NOMO-1 treated with DMSO at 0.1 percent for 48 hours (cell line): Measurements from ENCODE around the gene BCAR1.
"Not testable (repeated sequence)": the region's sequence is repeated elsewhere in the genome, so short reads cannot be mapped to it uniquely, and the experiment has no call there.

ENCODE experiments used
- DNase-seq: peaks from one replicate; lab custom pipeline; 2025; ENCODE audit not compliant: unreplicated experiment; lab: John Stamatoyannopoulos, UW

The BCAR1 gene

GRCh38 chr16:75226550-75227360, 24.7 kb downstream of the BCAR1 start:
- DNase-seq: no peak

GRCh38 chr16:75225678-75226515, 25.5 kb downstream of the BCAR1 start:
- no peak for DNase-seq

- DNase-seq: no peak
These were observed 26.3 kb downstream of the BCAR1 start for GRCh38 chr16:75225092-75225491.

- DNase-seq: no peak
These were observed 26.9 kb downstream of the BCAR1 start for GRCh38 chr16:75224306-75225082.

- DNase-seq: not testable (repeated sequence)
These were observed 28.3 kb downstream of the BCAR1 start for GRCh38 chr16:75223129-75223528.

GRCh38 chr16:75222271-75222783, 29.1 kb downstream of the BCAR1 start:
- DNase-seq: no peak

GRCh38 chr16:75219838-75220237, 31.6 kb downstream of the BCAR1 start:
- no peak for DNase-seq

GRCh38 chr16:75219088-75219487, 32.3 kb downstream of the BCAR1 start:
- no peak for DNase-seq

- no peak for DNase-seq
These were observed 33.0 kb downstream of the BCAR1 start, which contains the start of gene CTRB1 for GRCh38 chr16:75218256-75219076. Gene CTRB1 (plus strand): TSS chr16:75218988. CDS start chr16:75219008, 20 bp downstream.

GRCh38 chr16:75217389-75217851, 34.0 kb downstream of the BCAR1 start:
- no peak for DNase-seq

- DNase-seq: no peak
These were observed 34.8 kb downstream of the BCAR1 start for GRCh38 chr16:75216576-75216975.

GRCh38 chr16:75216127-75216526, 35.3 kb downstream of the BCAR1 start:
- DNase-seq: no peak

GRCh38 chr16:75211286-75211685, 40.1 kb downstream of the BCAR1 start:
- not testable (repeated sequence) for DNase-seq

- no peak for DNase-seq
These were observed 41.5 kb downstream of the BCAR1 start for GRCh38 chr16:75209944-75210343.

- DNase-seq: not testable (repeated sequence)
These were observed 41.9 kb downstream of the BCAR1 start for GRCh38 chr16:75209514-75209913.

GRCh38 chr16:75208861-75209505, 42.4 kb downstream of the BCAR1 start:
- no peak for DNase-seq

GRCh38 chr16:75208242-75208825, 43.1 kb downstream of the BCAR1 start:
- no peak for DNase-seq

GRCh38 chr16:75207831-75208230, 43.6 kb downstream of the BCAR1 start:
- DNase-seq: no peak
